ENCODE measurements around the gene LIN7C.

- no peak for TF ChIP-seq EZH2 (IDR thresholded peaks at IDR 0.05)
- TF ChIP-seq POLR2AphosphoS5 (IDR thresholded peaks at IDR 0.05; ENCODE audit: borderline replicate concordance, low read depth, low read length), result peak; percentile 99
These were observed at the start of gene LIN7C for GRCh38 chr11:27506200-27507182.

Measured in SK-N-MC (cell line).